ENCODE measurements around the gene PLXDC2.
A peak's percentile ranks its signal among the peaks of the same experiment; 100 is the strongest.
"Not testable (repeated sequence)": the region's sequence is repeated elsewhere in the genome, so short reads cannot be mapped to it uniquely, and the experiment has no call there.

PLXDC2 gene

DNA sequence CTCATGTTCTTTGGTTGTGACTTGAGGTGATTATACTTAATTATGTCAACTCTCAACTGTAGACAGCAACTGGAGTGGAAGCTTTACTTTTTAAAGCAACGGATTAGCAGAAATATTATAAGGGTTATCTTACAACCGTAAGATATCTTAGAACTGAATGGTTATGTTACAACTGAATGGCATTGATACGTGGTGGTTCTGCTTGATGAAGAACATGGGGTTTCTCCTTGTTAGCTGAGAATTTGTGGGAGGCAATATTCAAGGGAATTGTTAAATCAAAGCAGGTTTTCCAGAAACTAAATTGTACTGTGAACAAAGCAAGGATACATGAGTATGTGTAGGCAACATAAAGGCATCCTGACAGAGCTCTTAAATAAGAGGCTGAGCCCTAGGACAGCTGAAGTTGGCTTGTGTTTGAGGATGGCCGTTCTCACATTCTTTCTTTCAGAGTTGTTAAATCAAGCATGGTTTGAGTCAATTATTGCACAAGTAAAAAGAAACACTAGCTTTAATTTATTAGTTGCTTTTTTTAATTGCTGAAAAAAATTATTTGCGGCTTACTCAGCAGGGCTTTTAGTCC lies 350.0 kb downstream of the PLXDC2 start:
- H3K27me3 ChIP-seq (ENCODE audit: insufficient read depth, low read length), result no peaks in the 10 kb centered on the region
- H3K9ac ChIP-seq (ENCODE audit: low read depth, low read length), result no peak overlapping the region
- no peaks in the 10 kb centered on the region for H3K36me3 ChIP-seq (ENCODE audit: insufficient read depth, low read length)
- WGBS, result 96% methylated on average over 4 of the region's 5 CpGs
- no peak overlapping the region for H3K4me3 ChIP-seq (ENCODE audit: low read length)
- no peaks in the 10 kb centered on the region for H3K9me3 ChIP-seq (ENCODE audit: insufficient read depth, low read depth, low read length)
- peaks cover 20% of the 10 kb centered on the region; the same call in 1 of the 2 replicates for H3K4me1 ChIP-seq (ENCODE audit: insufficient read depth, low read length)
- no peak overlapping the region for H3K27ac ChIP-seq (ENCODE audit: low read depth, low read length)

DNA sequence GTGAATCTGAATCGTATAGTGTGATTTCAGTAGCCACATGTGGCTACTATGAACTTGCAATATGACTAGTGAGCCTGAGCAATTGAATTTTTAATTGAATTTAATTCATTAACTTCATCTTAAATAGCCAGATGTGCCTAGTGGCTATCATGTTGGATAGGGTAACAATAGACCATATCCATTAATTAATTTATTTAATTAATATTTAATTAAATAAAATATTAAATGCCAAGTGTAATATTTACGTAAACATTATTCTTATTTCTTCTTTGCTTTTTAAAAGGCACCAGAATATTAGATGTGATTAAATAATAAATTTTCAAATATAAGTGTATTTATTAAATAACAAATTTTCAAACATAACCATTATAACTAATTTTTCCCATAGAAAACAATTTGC lies 354.4 kb downstream of the PLXDC2 start:
- Histone ChIP-seq H3K27ac (ENCODE audit: low read depth, low read length) (no peak overlapping the region), H3K4me1 (ENCODE audit: insufficient read depth, low read length) (peaks cover 20% of the 10 kb centered on the region; the same call in 1 of the 2 replicates), H3K4me3 (ENCODE audit: low read length) (no peak overlapping the region), H3K9ac (ENCODE audit: low read depth, low read length) (no peak overlapping the region), H3K27me3 (ENCODE audit: insufficient read depth, low read length) (no peaks in the 10 kb centered on the region), H3K36me3 (ENCODE audit: insufficient read depth, low read length) (no peaks in the 10 kb centered on the region), H3K9me3 (ENCODE audit: insufficient read depth, low read depth, low read length) (no peaks in the 10 kb centered on the region)
- 100% methylated on average over 1 of the region's 2 CpGs for WGBS

DNA sequence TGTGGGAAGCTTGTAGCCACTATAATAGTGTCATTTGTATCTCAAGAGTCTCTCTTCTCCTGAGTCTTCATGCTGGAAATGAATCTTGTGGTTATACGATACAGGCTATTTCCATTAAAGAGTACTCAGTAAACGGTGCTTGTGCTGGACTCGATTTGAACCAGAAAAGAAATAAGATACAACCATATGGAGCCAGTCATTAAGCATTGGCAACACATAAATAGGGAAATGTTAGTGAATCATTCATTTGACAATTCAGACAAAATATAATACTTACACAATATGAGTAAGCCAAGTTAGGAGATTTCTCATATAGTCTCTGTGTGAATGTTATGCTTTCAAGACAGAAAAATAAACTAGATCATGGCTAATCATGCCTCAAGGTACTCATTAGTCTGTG lies 356.8 kb downstream of the PLXDC2 start:
- H3K9me3 ChIP-seq (ENCODE audit: insufficient read depth, low read depth, low read length), result no peaks in the 10 kb centered on the region
- no peaks in the 10 kb centered on the region; the same call in 1 of the 2 replicates for H3K36me3 ChIP-seq (ENCODE audit: insufficient read depth, low read length)
- no peaks in the 10 kb centered on the region for H3K27me3 ChIP-seq (ENCODE audit: insufficient read depth, low read length)
- no peak overlapping the region for H3K27ac ChIP-seq (ENCODE audit: low read depth, low read length)
- H3K4me1 ChIP-seq (ENCODE audit: insufficient read depth, low read length), result peaks cover 7% of the 10 kb centered on the region
- H3K4me3 ChIP-seq (ENCODE audit: low read length), result no peak overlapping the region
- WGBS, result 95% methylated on average over 3 of the region's 3 CpGs
- no peak overlapping the region for H3K9ac ChIP-seq (ENCODE audit: low read depth, low read length)

DNA sequence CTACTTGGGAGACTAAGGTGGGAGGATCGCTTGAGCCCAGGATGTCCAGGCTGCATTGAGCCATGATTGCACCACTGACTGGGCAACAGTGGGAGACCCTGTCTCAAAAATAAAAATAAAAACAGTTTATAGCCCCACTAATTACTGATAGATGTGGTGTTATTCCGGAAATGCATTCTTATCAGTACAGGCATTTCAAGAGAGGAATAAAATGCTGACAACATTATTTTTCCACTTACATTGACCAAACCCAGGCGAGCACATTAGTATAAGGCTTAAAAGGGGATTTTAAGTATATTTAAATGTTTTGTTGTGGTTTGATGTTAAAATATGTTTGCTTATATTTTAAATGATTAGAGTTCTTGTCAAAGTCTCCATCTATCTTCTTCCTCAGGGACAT lies 359.5 kb downstream of the PLXDC2 start:
- no peak overlapping the region for H3K27ac ChIP-seq (ENCODE audit: low read depth, low read length)
- no peaks in the 10 kb centered on the region; the same call in 1 of the 2 replicates for H3K4me1 ChIP-seq (ENCODE audit: insufficient read depth, low read length)
- 73% methylated on average over 2 of the region's 3 CpGs for WGBS
- no peaks in the 10 kb centered on the region for H3K9me3 ChIP-seq (ENCODE audit: insufficient read depth, low read depth, low read length)
- no peaks in the 10 kb centered on the region for H3K27me3 ChIP-seq (ENCODE audit: insufficient read depth, low read length)
- H3K4me3 ChIP-seq (ENCODE audit: low read length), result no peak overlapping the region
- H3K36me3 ChIP-seq (ENCODE audit: insufficient read depth, low read length), result no peaks in the 10 kb centered on the region; the same call in 1 of the 2 replicates
- no peak overlapping the region for H3K9ac ChIP-seq (ENCODE audit: low read depth, low read length)

DNA sequence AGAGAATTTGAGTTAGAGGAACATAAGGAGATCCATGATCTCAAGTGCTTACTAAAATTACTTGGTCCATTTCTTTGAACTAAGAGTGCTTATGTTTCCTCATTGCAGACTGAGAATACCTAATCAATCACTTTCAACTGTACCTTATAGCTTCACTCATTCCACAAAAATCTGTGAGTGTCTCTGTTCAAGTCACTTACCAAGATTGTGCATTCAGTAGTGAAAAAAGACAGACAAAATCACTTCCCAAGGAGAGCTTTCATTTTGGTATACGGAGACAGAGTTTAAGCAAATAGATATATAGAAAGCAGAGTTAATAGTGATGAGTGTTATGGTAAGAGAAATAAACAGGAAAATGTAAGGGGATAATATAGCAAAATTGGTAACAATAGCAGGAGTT lies 364.5 kb downstream of the PLXDC2 start:
- no peaks in the 10 kb centered on the region for H3K27me3 ChIP-seq (ENCODE audit: insufficient read depth, low read length)
- no peaks in the 10 kb centered on the region; the same call in 1 of the 2 replicates for H3K36me3 ChIP-seq (ENCODE audit: insufficient read depth, low read length)
- H3K9ac ChIP-seq (ENCODE audit: low read depth, low read length), result no peak overlapping the region
- WGBS, result 98% methylated on average over 1 of the region's 1 CpG
- H3K4me3 ChIP-seq (ENCODE audit: low read length), result no peak overlapping the region
- no peaks in the 10 kb centered on the region for H3K9me3 ChIP-seq (ENCODE audit: insufficient read depth, low read depth, low read length)
- peaks cover 13% of the 10 kb centered on the region for H3K4me1 ChIP-seq (ENCODE audit: insufficient read depth, low read length)
- H3K27ac ChIP-seq (ENCODE audit: low read depth, low read length), result no peak overlapping the region

DNA sequence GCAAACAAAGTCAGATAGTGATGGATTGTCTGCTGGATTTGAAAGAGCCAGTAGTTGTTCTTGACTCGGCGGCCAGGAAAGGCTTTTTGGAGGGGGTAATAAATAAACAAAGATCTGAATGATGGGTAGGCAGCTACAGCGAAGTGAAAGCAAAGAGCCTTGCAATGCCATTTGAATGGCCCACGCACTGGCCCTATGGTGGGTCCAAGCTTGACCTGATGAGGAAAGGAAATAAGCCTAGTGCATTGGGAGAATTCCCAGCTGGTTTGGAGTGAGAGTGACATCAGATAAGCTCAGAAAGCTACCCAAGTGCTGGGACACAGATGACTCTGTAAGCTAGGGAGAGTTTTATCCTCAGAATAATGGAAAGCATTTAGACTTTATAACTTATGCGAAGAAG lies 365.2 kb downstream of the PLXDC2 start:
- H3K4me3 ChIP-seq (ENCODE audit: low read length), result no peak overlapping the region
- peaks cover 13% of the 10 kb centered on the region for H3K4me1 ChIP-seq (ENCODE audit: insufficient read depth, low read length)
- H3K27ac ChIP-seq (ENCODE audit: low read depth, low read length), result no peak overlapping the region
- no peaks in the 10 kb centered on the region for H3K9me3 ChIP-seq (ENCODE audit: insufficient read depth, low read depth, low read length)
- 91% methylated on average over 5 of the region's 5 CpGs for WGBS
- H3K27me3 ChIP-seq (ENCODE audit: insufficient read depth, low read length), result no peaks in the 10 kb centered on the region
- no peak overlapping the region for H3K9ac ChIP-seq (ENCODE audit: low read depth, low read length)
- H3K36me3 ChIP-seq (ENCODE audit: insufficient read depth, low read length), result peaks cover under 1% of the 10 kb centered on the region; the same call in 1 of the 2 replicates

DNA sequence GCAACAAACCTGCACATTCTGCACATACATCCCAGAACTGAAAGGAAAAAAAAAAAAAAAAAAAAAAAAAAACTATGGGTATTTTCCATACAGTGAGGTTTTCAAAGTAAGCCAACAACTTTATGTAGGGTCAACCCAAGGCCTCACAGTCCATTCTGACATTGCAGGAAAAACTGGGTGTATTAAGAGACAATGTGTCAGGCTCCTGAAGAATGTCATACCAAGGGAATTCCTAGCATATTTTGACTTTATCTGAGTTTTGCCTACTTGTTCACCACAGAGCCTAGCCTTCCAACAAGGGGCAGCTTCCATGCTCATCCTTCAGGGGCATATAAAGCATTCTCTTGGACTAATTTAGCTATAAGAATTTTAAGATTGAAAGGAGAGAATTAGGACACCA lies 368.9 kb downstream of the PLXDC2 start:
- Histone ChIP-seq H3K36me3 (ENCODE audit: insufficient read depth, low read length) (peaks cover 3% of the 10 kb centered on the region; the same call in 1 of the 2 replicates), H3K9ac (ENCODE audit: low read depth, low read length) (no peak overlapping the region), H3K4me1 (ENCODE audit: insufficient read depth, low read length) (peaks cover 14% of the 10 kb centered on the region)

DNA sequence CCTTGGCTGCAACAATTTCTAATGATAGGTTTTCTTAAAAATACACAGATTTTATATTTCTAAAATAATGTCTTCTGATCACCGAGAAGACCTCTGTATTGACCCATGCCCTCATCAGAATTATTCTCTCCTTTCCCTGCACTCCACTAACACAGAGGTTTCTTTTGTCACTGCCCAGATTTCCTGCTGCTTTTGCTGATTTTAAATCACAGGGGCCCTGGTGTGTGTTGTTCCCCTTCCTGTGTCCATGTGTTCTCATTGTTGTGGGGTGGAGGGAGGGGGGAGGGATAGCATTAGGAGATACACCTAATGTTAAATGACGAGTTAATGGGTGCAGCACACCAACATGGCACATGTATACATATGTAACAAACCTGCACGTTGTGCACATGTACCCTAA lies 375.2 kb downstream of the PLXDC2 start:
- not testable (repeated sequence) for H3K27me3 ChIP-seq (ENCODE audit: insufficient read depth, low read length)

More for the DNA sequence above, 368.9 kb downstream of the PLXDC2 start:
- Histone ChIP-seq H3K4me3 (ENCODE audit: low read length) (no peak overlapping the region), H3K9me3 (ENCODE audit: insufficient read depth, low read depth, low read length) (no peaks in the 10 kb centered on the region), H3K27ac (ENCODE audit: low read depth, low read length) (peak overlapping the region; percentile 5; the same call in 1 of the 2 replicates), H3K27me3 (ENCODE audit: insufficient read depth, low read length) (no peaks in the 10 kb centered on the region)

DNA sequence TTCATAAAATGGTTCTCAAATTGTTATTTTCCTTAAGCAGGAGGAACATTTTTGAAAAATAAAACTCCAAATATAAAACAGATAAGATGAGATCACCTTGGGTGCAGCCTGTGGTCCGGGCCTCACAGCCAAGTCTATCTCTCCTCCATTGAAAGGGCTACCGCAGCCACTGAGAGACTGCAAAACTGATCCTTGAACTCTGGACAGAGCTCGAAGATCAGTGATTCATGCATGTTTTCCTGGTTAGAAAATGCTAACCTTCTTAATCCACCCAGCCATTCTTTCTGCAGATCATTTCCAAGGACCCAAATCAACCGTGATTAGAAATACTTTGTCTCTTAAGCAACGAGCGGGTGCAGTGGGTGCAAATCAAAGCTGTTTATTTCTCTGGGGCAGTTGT lies 378.8 kb downstream of the PLXDC2 start:
- Histone ChIP-seq H3K4me1 (ENCODE audit: insufficient read depth, low read length) (peaks cover 28% of the 10 kb centered on the region), H3K9ac (ENCODE audit: low read depth, low read length) (no peak overlapping the region), H3K27ac (ENCODE audit: low read depth, low read length) (no peak overlapping the region), H3K4me3 (ENCODE audit: low read length) (no peak overlapping the region), H3K36me3 (ENCODE audit: insufficient read depth, low read length) (no peaks in the 10 kb centered on the region), H3K27me3 (ENCODE audit: insufficient read depth, low read length) (no peaks in the 10 kb centered on the region), H3K9me3 (ENCODE audit: insufficient read depth, low read depth, low read length) (no peaks in the 10 kb centered on the region)
- 97% methylated on average over 6 of the region's 6 CpGs for WGBS

More for the DNA sequence above, 375.2 kb downstream of the PLXDC2 start:
- WGBS, result 32% methylated on average over 1 of the region's 3 CpGs
- H3K4me3 ChIP-seq (ENCODE audit: low read length); H3K9ac ChIP-seq (ENCODE audit: low read depth, low read length); H3K9me3 ChIP-seq (ENCODE audit: insufficient read depth, low read depth, low read length); H3K27ac ChIP-seq (ENCODE audit: low read depth, low read length); H3K36me3 ChIP-seq (ENCODE audit: insufficient read depth, low read length): not testable (repeated sequence)
- peaks cover 22% of the 10 kb centered on the region for H3K4me1 ChIP-seq (ENCODE audit: insufficient read depth, low read length)

DNA sequence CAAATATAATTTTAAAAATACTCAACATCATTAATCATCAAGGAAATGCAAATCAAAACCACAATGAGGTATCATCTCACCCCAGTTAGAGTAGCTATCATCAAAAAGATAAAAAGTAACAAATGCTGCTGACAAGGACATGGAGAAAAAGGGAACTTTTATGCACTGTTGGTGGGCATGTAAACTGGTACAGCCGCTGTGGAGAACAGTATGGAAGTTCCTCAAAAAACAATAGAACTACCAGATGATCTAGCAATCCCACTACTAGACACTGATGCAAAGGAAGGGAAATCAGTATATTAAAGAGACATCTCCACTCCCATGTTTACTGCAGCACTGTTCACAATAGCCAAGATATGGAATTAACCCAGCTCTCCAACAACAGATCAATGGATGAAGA lies 384.5 kb downstream of the PLXDC2 start:
- H3K36me3 ChIP-seq (ENCODE audit: insufficient read depth, low read length), result no peaks in the 10 kb centered on the region
- H3K27ac ChIP-seq (ENCODE audit: low read depth, low read length), result no peak overlapping the region
- 100% methylated on average over 1 of the region's 1 CpG for WGBS
- no peak overlapping the region for H3K9ac ChIP-seq (ENCODE audit: low read depth, low read length)
- H3K27me3 ChIP-seq (ENCODE audit: insufficient read depth, low read length), result no peaks in the 10 kb centered on the region
- no peaks in the 10 kb centered on the region for H3K9me3 ChIP-seq (ENCODE audit: insufficient read depth, low read depth, low read length)
- H3K4me1 ChIP-seq (ENCODE audit: insufficient read depth, low read length), result peaks cover 7% of the 10 kb centered on the region; the same call in 1 of the 2 replicates
- no peak overlapping the region for H3K4me3 ChIP-seq (ENCODE audit: low read length)

DNA sequence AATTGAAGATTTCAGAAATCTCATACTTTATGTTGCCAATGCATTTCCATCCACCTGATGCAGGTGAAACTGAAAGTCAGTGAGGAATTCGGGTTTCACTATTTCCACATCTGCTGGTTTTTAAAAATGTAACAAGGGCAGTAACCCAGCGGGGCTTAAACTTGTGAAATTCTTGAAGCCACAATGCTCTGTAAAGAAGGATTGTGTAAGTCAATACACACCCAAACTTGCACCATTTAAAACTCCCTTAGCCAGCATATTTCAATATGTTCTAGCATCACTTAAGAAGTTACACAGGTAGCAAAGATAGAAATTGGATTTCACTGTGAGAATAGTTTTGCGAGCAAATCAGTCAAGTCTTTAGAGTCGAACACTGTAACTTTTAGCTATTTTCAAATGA lies 386.1 kb downstream of the PLXDC2 start:
- Histone ChIP-seq H3K27ac (ENCODE audit: low read depth, low read length) (no peak overlapping the region), H3K27me3 (ENCODE audit: insufficient read depth, low read length) (no peaks in the 10 kb centered on the region), H3K9me3 (ENCODE audit: insufficient read depth, low read depth, low read length) (no peaks in the 10 kb centered on the region; the same call in 1 of the 2 replicates), H3K36me3 (ENCODE audit: insufficient read depth, low read length) (no peaks in the 10 kb centered on the region), H3K4me1 (ENCODE audit: insufficient read depth, low read length) (no peaks in the 10 kb centered on the region), H3K4me3 (ENCODE audit: low read length) (no peak overlapping the region), H3K9ac (ENCODE audit: low read depth, low read length) (no peak overlapping the region)
- 91% methylated on average over 4 of the region's 4 CpGs for WGBS

DNA sequence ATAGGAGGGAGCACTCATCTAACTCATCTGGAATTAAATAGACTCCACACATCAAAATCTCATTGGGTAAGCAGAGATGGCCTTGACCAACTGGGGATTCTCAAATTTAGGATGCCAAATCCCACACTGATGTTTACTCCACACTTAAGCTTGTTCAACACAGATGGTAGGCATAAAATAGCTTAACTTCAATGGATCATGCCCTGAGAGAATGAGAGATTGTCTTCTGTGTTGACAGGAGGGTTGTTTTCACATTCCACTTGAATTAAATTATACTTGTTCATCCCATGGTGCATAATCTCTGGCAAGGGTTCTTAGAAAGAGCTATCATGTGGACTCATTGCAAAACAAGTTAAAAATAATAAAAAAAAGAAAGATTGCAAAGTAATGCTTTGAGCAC lies 391.4 kb downstream of the PLXDC2 start:
- Histone ChIP-seq H3K4me1 (ENCODE audit: insufficient read depth, low read length) (no peaks in the 10 kb centered on the region), H3K36me3 (ENCODE audit: insufficient read depth, low read length) (no peaks in the 10 kb centered on the region), H3K4me3 (ENCODE audit: low read length) (no peak overlapping the region), H3K27ac (ENCODE audit: low read depth, low read length) (no peak overlapping the region; the same call in 1 of the 2 replicates), H3K27me3 (ENCODE audit: insufficient read depth, low read length) (no peaks in the 10 kb centered on the region), H3K9ac (ENCODE audit: low read depth, low read length) (no peak overlapping the region), H3K9me3 (ENCODE audit: insufficient read depth, low read depth, low read length) (peaks cover 5% of the 10 kb centered on the region; the same call in 1 of the 2 replicates)
